GM12873 (cell line): ENCODE measurements around the gene ASB18.

ENCODE experiments used
- TF ChIP-seq, protein P1 (sequence below): IDR thresholded peaks from 2 replicates; pipeline ENCODE4 v1.5.1; 2012; ENCODE audit warnings: low read depth, mild to moderate bottlenecking, moderate library complexity, low read length, control low read depth; ENCODE audit not compliant: insufficient read depth; ENCODE audit errors: missing control alignments

ASB18 gene

DNA sequence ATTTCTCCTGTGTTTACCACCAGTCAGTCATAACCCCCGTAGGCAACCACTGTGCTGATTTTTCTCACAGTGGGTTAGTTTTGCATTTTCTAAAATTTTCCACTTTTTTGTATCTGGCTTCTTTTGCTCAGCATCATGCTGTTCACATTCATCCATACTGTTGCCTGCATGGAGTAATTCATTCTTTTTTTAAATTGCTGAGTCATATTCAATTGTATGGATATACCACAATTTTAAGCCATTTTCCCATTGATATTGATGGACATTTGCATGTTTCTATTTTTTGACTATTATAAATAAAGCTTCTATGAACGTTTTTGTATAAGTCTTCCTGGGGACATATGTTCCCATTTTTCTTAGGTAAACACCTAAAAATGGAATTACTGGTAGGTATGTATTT is 40.5 kb downstream of the ASB18 start:
- TF ChIP-seq, protein P1, sequence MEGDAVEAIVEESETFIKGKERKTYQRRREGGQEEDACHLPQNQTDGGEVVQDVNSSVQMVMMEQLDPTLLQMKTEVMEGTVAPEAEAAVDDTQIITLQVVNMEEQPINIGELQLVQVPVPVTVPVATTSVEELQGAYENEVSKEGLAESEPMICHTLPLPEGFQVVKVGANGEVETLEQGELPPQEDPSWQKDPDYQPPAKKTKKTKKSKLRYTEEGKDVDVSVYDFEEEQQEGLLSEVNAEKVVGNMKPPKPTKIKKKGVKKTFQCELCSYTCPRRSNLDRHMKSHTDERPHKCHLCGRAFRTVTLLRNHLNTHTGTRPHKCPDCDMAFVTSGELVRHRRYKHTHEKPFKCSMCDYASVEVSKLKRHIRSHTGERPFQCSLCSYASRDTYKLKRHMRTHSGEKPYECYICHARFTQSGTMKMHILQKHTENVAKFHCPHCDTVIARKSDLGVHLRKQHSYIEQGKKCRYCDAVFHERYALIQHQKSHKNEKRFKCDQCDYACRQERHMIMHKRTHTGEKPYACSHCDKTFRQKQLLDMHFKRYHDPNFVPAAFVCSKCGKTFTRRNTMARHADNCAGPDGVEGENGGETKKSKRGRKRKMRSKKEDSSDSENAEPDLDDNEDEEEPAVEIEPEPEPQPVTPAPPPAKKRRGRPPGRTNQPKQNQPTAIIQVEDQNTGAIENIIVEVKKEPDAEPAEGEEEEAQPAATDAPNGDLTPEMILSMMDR = no peak

DNA sequence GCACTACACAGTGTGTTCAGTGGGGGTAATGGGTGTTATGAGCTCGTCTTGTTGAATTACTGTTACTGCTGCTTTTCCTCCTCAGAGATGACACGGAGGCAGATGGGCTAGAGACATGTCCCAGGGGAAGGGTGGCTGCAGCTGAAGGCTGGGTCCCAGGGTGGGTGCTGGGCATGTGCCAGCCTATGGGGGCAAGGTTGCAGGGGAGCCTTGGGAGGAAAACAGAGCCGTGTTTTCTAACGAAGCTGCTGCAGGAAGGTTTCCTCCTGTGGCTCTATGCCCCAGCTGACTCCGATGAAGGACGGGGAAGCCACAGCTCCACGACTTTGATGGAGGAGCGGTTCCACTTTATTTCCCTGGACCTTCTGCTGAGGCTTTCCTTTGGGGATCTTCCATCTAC is 42.4 kb downstream of the ASB18 start:
- TF ChIP-seq, protein P1 = no peak

DNA sequence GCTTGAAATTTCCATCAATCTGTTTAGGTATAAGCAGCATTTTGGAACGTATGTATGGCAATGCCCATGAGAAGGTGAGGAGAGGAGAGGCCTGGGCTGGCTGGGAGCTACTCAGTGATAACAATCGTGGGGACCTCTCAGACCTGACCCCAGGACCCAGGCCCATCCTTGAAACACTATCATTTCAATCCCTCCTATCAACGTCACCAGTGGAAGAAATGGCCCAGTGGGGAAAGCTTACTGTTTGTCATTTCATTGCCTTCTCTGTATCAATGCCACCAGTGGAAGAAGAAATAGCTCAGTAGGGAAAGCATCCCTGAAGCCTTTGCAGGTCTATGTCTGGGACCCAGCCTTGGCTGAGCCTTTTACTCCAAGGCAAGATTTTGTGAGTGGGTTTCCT is 44.8 kb downstream of the ASB18 start:
- TF ChIP-seq, protein P1 = no peak

DNA sequence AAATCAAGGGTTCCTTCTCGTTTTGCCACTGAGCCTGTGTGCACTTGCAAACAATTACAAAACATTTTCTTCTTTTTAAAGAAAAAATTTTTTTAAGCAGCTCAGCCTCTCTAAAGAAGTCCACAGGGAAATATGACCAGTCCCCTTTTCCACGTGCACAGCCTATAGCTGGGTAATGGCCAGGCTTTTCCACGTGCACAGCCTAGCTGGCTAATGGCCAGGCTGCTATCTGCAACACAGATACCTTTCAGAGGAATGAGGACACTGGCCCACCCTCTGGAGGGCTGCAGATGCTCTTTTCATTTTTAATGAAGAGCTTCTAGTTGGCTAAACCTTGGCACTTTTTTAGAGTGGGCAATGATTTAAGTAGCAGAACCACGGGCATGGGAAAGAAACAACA is 46.3 kb downstream of the ASB18 start:
- TF ChIP-seq, protein P1 = no peak

DNA sequence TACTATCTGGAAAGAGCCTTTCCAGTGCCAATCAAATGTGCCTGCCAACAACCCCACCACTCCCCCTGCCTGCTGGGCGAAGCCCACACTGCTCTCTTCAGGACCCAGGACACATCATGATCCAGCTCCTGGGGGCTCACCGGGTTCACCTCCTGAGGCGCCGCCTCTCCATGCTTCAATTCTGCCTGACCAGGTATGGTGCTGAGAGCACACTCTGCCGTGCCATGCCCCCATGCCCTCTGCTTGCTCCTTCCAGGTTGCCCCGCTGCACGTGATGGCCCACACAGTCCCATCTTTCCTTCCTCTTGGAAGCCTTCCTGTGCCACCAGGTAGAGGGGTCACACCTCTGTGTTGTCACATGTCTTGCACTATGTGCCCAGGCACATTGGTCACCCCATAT is 47.5 kb downstream of the ASB18 start:
- TF ChIP-seq, protein P1 = no peak

DNA sequence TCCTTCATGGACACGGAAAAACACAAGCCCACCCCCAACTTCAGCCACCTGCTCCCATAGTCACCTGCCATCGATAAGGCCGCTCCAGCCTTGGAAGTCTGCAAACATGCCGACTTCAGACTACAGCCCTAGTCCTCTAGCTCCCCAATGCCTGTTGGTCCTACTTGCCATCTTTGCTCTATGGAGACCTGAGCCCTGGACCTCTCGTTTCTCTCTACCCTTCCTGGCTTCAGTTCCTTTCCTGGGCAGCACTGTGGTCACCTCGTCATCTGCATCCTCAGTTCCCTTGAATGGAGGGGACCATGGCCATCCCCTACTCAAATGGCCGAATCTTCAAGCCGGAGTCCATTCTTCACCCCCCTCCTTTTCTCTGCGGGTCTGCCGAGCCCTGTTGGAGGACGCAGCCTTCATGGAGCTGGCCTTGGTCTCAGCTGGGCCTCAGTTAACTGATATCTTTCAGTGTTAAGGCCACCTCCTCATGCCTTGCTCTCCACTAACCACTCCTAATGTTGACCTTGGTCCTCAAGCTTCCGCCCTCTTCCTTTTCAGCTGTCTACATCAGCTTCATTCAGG is 48.4 kb downstream of the ASB18 start:
- TF ChIP-seq, protein P1 = no peak

DNA sequence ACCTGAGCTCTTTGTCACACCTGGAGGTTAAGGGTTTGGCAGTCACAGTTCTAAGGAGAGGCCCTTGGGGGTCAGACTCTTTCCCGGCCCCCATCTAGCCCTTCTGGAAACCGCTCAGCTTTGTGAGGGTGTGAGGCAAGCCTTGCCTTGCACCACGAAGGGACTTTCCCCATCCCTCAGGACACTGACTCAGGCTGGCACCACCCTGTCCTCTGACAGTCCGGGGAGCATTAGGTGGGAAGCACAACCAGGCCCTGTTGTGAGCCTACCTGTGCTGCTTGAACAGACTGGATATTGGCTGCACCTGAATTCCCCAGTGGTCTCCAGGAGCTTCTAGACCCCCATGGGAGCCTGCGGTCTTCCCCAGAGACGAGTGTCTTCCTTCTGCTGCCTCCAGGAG is 49.0 kb downstream of the ASB18 start:
- TF ChIP-seq, protein P1 = no peak
